ENCODE results near the gene KRTAP10-7.
A peak's percentile ranks its signal among the peaks of the same experiment; 100 is the strongest.
"Not testable (repeated sequence)": the region's sequence is repeated elsewhere in the genome, so short reads cannot be mapped to it uniquely, and the experiment has no call there.

Gene KRTAP10-7

DNA sequence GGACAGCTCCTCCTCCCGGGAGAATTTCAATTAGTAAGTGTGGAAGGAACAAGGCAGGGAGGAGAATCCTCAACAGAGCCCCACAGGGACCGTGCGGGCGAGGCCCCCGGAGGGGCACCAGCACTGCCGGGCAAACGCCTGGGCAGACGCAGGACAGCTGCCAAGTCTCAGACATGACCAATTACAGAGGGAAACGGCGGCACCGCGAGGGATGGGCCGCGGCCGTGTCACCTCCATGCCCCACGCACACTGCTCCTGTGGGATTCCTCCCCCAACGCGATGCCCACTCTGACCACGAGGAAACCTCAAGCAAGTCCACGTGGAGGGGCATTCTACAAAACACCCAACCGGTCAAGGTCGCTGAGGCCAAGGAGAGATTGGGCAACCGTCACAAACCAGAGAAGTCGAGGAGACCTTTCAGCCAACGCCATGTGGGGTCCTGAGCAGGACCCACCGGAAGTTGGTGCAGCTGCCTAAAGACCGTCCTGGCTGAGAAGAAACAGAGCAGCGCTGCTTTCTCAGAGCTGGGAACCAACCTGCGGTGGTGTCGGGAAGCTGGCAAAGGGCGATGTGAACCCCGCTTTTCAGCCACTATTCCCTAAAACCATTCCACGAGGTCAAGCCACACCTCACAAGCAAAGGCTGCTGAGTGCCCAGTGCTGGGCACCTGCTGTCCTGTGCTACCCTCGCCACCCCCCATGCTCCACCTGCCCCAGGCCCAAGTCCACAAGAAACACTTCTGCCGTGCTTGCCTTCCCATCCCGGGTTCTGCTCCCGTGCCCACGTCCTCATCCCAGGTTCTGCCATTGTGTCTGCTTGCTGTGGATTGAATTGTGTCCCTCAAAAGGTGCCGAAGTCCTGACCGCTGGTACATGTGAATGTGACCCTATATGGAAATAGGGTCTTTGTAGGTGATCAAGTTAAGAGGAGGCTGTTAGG is 28.3 kb upstream of the KRTAP10-7 start:
- DNase-seq (ENCODE audit: low read depth in 2 of 2) = no peak

GRCh38 chr21:44572959-44573583 is 27.3 kb upstream of the KRTAP10-7 start:
- DNase-seq (ENCODE audit: low read depth in 2 of 2) = no peak

DNA sequence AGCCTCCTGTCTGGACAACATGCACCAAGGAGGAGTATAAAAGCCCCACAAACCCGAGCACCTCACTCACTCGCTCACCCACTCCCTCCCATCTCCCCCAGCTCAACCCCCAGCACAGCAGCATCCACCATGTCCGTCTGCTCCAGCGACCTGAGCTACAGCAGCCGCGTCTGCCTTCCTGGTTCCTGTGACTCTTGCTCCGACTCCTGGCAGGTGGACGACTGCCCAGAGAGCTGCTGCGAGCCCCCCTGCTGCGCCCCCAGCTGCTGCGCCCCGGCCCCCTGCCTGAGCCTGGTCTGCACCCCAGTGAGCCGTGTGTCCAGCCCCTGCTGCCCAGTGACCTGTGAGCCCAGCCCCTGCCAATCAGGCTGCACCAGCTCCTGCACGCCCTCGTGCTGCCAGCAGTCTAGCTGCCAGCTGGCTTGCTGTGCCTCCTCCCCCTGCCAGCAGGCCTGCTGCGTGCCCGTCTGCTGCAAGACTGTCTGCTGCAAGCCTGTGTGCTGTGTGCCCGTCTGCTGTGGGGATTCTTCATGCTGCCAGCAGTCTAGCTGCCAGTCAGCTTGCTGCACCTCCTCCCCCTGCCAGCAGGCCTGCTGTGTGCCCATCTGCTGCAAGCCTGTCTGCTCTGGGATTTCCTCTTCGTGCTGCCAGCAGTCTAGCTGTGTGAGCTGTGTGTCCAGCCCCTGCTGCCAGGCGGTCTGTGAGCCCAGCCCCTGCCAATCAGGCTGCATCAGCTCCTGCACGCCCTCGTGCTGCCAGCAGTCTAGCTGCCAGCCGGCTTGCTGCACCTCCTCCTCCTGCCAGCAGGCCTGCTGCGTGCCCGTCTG is 26.6 kb upstream of the KRTAP10-7 start, which contains the start of gene KRTAP10-4:
KRTAP10-4 (plus strand) TSS at position 100 of the 827 bp plus-strand sequence; CDS start at position 130, 30 bp downstream.
- DNase-seq (ENCODE audit: low read depth in 2 of 2) = not testable (repeated sequence)

- DNase-seq (ENCODE audit: low read depth in 2 of 2) = no peak
Observed at GRCh38 chr21:44574457-44575306, 25.7 kb upstream of the KRTAP10-7 start.

DNA sequence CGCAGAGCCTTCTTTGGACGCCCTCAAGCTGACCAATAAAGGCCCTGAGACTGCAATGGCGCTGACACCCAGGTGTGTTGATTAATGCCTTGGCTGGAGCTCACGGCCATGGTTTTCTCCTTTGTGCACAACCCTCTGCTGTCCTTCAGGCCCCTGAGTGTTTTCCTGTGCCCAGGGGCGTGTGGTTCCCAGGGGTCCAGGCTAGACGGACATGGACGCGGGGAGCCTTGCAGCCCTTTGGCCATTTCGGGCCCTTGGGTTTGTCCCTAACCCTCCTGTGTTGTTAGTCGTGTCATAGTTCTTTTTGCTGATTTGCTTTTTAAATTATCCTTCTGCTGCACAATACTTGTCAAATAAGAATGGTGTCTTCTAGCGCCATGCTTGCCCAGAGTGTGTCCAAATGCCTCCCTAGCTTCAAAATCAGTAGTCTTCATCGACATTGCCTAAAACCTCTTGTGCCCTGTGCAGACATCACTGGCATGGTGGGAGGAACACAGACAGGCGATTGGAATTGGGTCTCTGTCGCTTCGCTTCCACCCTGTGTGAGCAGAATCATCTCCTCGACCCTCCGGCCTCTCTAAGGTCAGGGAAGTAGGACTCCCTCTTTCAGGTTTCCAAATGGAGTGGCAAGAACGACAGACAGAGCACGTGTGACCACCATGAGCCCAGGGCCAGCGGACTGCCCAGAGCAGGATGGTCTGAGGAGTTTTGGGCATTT is 24.9 kb upstream of the KRTAP10-7 start:
- DNase-seq (ENCODE audit: low read depth in 2 of 2) = no peak

- no peak for DNase-seq (ENCODE audit: low read depth in 2 of 2)
Observed at GRCh38 chr21:44576025-44576420, 24.4 kb upstream of the KRTAP10-7 start.

GRCh38 chr21:44578371-44579055 is 21.9 kb upstream of the KRTAP10-7 start:
- no peak for DNase-seq (ENCODE audit: low read depth in 2 of 2)

- DNase-seq (ENCODE audit: low read depth in 2 of 2) = no peak
Observed at GRCh38 chr21:44579056-44579832, 21.2 kb upstream of the KRTAP10-7 start.

- DNase-seq (ENCODE audit: low read depth in 2 of 2) = no peak
Observed at GRCh38 chr21:44579833-44580144, 20.6 kb upstream of the KRTAP10-7 start.

DNA sequence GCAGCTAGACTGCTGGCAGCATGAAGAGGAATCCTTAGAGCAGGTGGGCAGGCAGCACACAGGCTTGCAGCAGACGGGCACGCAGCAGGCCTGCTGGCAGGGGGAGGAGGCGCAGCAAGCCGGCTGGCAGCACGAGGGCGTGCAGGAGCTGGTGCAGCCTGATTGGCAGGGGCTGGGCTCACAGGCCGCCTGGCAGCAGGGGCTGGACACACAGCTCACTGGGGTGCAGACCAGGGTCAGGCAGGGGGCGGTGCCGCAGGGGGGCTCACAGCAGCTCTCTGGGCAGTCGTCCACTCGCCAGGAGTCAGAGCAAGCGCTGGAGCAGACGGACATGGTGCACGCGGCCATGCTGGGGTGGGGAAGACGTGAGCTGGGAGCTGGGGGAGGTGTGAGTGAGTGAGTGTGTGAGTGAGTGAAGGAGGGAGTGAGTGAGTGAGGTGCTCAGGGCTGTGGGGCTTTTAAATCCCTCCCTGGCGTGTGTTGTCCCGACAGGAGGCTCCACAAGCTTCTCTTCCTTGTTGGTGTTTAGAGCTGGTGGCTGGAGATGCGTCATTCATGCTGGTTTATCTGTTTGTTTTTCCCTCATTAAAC is 20.1 kb upstream of the KRTAP10-7 start, which contains the start of gene KRTAP10-5:
KRTAP10-5 (minus strand) TSS at position 374 of the 591 bp plus-strand sequence; CDS start at position 348, 26 bp downstream.
- DNase-seq (ENCODE audit: low read depth in 2 of 2) = not testable (repeated sequence)

- DNase-seq (ENCODE audit: low read depth in 2 of 2) = no peak
Observed at GRCh38 chr21:44581158-44581557, 19.2 kb upstream of the KRTAP10-7 start.

- DNase-seq (ENCODE audit: low read depth in 2 of 2) = no peak
Observed at GRCh38 chr21:44582055-44582454, 18.3 kb upstream of the KRTAP10-7 start.

- no peak for DNase-seq (ENCODE audit: low read depth in 2 of 2)
Observed at GRCh38 chr21:44583089-44583799, 17.2 kb upstream of the KRTAP10-7 start.

DNA sequence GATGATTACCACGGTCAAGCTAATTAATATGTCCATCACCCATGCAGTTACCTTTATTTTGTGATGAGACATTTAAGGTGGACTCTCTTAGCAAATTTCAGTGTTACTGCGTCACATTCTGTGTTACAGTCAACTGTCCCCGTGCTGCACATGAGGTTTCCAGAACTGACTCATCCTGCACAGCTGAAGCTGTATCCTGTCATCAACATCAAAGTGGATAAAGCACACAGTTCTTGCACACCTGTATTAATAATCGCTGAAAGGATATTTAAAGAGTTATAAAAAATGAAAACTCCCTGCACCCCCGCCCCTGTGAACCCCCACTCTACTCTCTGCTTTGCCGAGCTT is 16.6 kb upstream of the KRTAP10-7 start:
- peak in 1 of 2 donors; percentile 8 for DNase-seq (ENCODE audit: low read depth in 2 of 2)

GRCh38 chr21:44585892-44586291 is 14.5 kb upstream of the KRTAP10-7 start:
- DNase-seq (ENCODE audit: low read depth in 2 of 2) = no peak

DNA sequence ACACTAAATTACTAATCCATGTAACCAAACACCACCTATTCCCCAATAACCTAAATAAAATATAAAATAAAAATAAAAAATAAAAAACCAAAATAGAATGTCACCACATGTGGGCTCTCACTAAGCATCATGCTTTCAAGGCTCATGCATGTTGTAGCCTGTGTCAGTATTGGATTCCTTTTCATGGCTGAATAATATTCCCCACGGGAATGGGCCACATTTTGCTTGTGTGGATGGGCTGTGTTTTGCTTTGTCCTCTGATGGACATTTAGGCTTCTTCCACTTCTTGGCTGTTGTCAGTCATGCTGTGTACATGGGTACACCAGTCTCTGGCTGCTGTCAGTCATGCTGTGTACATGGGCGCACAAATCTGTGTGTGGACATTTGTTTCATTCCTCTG is 11.3 kb upstream of the KRTAP10-7 start:
- DNase-seq (ENCODE audit: low read depth in 2 of 2) = no peak

- DNase-seq (ENCODE audit: low read depth in 2 of 2) = no peak
Observed at GRCh38 chr21:44589586-44590305, 10.7 kb upstream of the KRTAP10-7 start.
